ENCODE results near the gene DAPK1.

GRCh38 chr9:87478226-87478992, 19.3 kb upstream of the DAPK1 start:
- TF ChIP-seq EZH2 (optimal IDR thresholded peaks at IDR 0.05; ENCODE audit: low read depth, low read length), result no peak
- TF ChIP-seq CTCF (IDR thresholded peaks at IDR 0.05; ENCODE audit: low read length), result no peak
- TF ChIP-seq EZH2phosphoT487 (IDR thresholded peaks at IDR 0.05; ENCODE audit: low read length), result no peak
